Astrocyte of the spinal cord (primary cell): ENCODE data around the gene FSTL5.
A peak's percentile ranks its signal among the peaks of the same experiment; 100 is the strongest.

Source experiments
- DNase-seq: peaks from one replicate; pipeline ENCODE4 v3.0.0; 2011; ENCODE audit warnings: low read depth, low spot score
- H3K4me3 ChIP-seq: 2 replicates; pipeline ENCODE4 v1.5.1; 2011; ENCODE audit warnings: low read depth, mild to moderate bottlenecking, low read length, moderate library complexity
- in situ Hi-C: cut with HindIII; loops from 2 replicates; pipeline ENCODE4 v1.10.0; 2017; ENCODE audit warnings: low sequenced_read_pairs
- TF ChIP-seq, protein P1 (sequence below): IDR thresholded peaks from 2 replicates; pipeline ENCODE4 v1.5.1; 2012; ENCODE audit warnings: low read depth, mild to moderate bottlenecking, low read length, inconsistent platforms

Gene FSTL5

DNA sequence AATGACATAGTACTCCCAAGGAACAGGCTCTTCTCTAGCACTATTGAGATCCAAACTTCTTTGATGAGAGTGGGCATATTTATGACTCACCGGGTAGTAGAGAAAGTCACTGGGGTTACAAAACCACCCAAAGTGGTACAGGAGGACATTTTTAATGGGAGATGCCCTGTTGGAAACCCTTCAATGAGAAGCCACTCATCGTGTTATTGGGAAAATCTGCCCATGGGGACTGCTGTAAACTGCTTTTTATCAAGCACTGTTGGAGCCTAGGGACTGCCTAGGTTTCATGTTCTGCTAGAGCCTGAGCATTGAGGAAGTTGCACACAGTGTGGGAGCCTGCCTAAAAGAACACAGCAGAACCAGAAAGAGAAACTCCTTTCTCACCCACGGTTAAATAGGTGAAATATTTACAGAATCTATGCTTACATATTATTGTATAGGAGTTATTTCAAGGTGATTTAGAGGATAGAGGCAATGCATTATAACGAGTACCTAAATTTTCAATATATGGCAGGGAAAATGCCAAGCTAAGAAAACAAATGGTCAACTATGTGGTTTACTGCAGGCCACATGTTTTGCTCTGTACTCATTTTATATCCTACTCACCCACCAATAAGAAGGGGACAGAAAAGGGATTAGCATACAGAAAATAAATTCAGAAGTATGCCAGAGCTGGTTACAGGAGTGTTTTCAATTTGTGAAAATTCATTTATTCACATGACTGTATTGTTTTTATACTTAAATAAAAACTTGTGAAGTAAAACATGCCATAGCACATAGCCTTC, 559.1 kb downstream of the FSTL5 start:
- TF ChIP-seq, protein P1, sequence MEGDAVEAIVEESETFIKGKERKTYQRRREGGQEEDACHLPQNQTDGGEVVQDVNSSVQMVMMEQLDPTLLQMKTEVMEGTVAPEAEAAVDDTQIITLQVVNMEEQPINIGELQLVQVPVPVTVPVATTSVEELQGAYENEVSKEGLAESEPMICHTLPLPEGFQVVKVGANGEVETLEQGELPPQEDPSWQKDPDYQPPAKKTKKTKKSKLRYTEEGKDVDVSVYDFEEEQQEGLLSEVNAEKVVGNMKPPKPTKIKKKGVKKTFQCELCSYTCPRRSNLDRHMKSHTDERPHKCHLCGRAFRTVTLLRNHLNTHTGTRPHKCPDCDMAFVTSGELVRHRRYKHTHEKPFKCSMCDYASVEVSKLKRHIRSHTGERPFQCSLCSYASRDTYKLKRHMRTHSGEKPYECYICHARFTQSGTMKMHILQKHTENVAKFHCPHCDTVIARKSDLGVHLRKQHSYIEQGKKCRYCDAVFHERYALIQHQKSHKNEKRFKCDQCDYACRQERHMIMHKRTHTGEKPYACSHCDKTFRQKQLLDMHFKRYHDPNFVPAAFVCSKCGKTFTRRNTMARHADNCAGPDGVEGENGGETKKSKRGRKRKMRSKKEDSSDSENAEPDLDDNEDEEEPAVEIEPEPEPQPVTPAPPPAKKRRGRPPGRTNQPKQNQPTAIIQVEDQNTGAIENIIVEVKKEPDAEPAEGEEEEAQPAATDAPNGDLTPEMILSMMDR = no peak
- in situ Hi-C loops = no loop called here
- no peak overlapping the region for H3K4me3 ChIP-seq
- no peak for DNase-seq

DNA sequence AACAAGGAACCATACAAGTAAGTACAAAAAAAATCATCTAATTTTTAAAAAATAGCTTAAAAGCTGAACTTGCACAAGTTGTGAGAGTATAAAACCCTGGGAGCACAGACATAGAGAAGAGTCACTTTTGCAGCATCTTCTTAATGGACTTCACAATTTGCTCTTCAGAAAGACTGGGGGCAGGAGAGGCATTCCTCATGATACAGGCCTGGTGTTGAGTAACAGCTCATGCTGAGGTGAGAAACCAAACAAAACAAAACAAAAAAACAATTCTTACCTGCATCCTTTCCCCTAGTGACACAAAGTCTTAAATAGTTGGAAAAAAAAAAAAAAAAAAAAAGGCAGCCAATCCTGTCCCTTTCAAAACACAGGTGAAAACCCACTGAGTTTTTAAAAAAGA, 562.8 kb downstream of the FSTL5 start:
- TF ChIP-seq, protein P1 = no peak
- in situ Hi-C loops = no loop called here
- no peak overlapping the region for H3K4me3 ChIP-seq
- no peak for DNase-seq

DNA sequence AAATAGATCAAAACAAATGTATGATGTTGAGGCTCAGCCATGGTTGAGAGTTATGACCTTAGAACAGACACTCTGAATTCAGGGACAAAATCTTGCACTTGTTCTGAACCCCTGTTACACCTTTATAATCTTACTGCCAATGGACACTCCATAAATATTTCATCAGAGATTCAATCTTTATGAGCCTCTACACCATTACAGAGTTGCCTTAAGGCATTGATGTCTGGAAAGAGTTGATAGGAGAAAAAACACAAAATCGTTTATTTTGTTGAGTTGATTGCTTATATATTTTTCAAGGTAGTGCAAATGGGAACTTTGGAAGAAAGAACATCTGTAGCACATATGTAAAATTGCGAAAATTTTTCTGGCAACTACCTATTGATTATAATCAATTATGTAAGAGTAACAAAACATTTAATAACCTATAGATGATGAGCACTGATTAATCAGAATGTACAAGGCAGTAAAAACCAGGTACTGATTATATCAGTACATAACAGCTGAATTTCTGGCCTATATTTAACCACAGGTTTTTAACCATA, 568.5 kb downstream of the FSTL5 start:
- TF ChIP-seq, protein P1 = no peak
- DNase-seq = no peak
- H3K4me3 ChIP-seq = no peak overlapping the region
- in situ Hi-C loops = no loop called here

DNA sequence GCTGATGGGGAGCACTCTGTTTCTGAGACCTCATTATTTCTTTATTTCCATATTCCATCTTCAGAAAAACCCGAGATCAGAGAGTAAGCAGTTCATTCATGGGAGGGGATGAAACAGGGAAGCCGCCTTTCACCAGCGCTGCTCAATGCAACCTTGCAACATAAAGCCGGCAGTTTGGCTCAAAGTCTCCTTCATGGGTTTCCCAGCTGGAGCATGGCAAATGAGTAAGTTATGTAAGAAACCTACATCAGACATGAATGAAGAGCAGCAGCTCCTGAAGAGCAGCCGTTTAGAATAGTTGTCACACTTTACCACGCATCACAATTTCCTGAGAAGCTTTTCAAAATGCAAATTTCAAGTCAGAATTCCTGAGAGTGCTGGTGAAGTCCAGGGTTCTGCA, 578.8 kb downstream of the FSTL5 start:
- no peak for DNase-seq
- TF ChIP-seq, protein P1 = no peak
- in situ Hi-C loops = no loop called here
- no peak overlapping the region for H3K4me3 ChIP-seq

DNA sequence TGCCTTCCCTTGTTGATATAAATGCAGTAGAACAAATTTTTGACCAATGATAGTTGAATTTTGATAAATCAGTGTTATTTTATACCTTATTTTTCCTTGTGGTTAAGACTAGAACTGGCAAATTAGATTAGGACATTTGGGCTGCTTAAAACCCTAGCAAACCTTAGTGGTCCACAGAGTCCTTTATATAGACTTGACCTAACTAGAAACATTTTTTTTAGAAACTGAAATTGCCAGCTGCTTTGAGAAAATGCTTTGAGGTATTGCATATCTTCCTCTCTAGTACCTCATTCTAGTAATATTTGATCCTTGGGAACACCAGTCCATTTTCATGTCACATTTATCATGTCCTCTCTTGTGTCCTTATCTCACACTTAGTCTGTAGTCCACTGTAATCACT, 580.3 kb downstream of the FSTL5 start:
- in situ Hi-C loops = no loop called here
- TF ChIP-seq, protein P1 = no peak
- no peak for DNase-seq
- H3K4me3 ChIP-seq = no peak overlapping the region

DNA sequence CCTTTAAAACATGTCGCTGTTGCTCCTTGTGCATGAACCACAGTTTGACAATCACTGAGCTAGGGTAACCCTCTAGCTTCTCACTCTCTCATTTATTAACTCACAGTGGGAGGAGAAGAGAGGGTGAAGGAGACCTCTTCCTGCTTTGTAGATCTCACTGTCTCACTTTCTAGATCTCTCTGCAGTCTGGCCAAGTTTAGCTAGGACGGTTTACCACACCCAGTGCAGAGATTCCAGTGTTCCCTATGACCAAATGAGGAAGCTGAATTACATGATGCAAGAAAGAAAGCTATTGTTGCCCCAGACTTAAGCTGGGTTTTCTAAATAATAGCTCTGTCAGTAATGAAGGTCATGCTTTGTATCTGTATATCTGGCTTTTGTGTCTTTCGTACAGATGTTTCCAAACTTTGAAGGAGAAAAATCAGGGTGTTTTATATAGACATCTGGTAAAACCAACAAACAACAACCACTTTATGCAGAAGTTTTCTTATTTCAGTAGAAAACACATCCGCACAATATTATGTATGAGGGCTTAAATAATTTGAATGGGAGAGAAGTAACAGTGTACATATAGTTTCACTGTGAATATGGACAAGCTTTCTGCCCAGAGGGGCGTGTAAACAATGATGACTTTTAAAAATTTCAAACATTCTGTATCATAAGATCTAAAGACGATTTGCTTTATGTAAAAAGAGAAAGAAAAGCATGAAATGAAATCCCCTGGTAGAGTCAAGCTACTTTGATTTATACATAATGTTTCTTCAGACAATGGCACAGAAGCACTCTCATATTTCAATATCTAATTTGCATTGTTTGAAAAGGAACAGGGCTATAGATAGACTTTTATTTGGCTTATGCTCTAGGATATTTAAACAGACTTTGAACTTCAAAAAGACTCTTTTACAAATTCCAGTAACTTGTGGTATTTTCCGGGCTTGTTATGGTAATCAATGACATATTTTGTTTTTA, 582.3 kb downstream of the FSTL5 start:
- peak; percentile 20 for DNase-seq
- H3K4me3 ChIP-seq = no peak overlapping the region
- in situ Hi-C loops = no loop called here
- TF ChIP-seq, protein P1 = no peak
